ENCODE data around the gene ERG.

Gene ERG

GRCh38 chr21:38356883-38357625 lies 141.2 kb downstream of the ERG start:
- TF ChIP-seq SIN3A (IDR thresholded peaks at IDR 0.05; ENCODE audit: borderline replicate concordance, insufficient read depth, low read length) (no peak), REST (IDR thresholded peaks at IDR 0.05; ENCODE audit: insufficient read depth in 1 of 2, low read depth in 2 of 2, low read length in 2 of 2) (no peak), TAF1 (IDR thresholded peaks at IDR 0.05; ENCODE audit: borderline replicate concordance, insufficient read depth, low read length) (no peak), FOXP2 (optimal IDR thresholded peaks at IDR 0.05; ENCODE audit: borderline replicate concordance, extremely low read depth, extremely low read length, insufficient read depth) (no peak), POLR2AphosphoS5 (IDR thresholded peaks at IDR 0.05; ENCODE audit: low read depth, low read length) (no peak)

GRCh38 chr21:38355992-38356781 lies 142.1 kb downstream of the ERG start:
- no peak for TF ChIP-seq REST (IDR thresholded peaks at IDR 0.05; ENCODE audit: insufficient read depth in 1 of 2, low read depth in 2 of 2, low read length in 2 of 2)
- TF ChIP-seq FOXP2 (optimal IDR thresholded peaks at IDR 0.05; ENCODE audit: borderline replicate concordance, extremely low read depth, extremely low read length, insufficient read depth): no peak
- TF ChIP-seq TAF1 (IDR thresholded peaks at IDR 0.05; ENCODE audit: borderline replicate concordance, insufficient read depth, low read length): no peak
- no peak for TF ChIP-seq POLR2AphosphoS5 (IDR thresholded peaks at IDR 0.05; ENCODE audit: low read depth, low read length)
- no peak for TF ChIP-seq SIN3A (IDR thresholded peaks at IDR 0.05; ENCODE audit: borderline replicate concordance, insufficient read depth, low read length)

GRCh38 chr21:38355353-38355752 lies 142.9 kb downstream of the ERG start:
- TF ChIP-seq SIN3A (IDR thresholded peaks at IDR 0.05; ENCODE audit: borderline replicate concordance, insufficient read depth, low read length) (no peak), POLR2AphosphoS5 (IDR thresholded peaks at IDR 0.05; ENCODE audit: low read depth, low read length) (no peak), TAF1 (IDR thresholded peaks at IDR 0.05; ENCODE audit: borderline replicate concordance, insufficient read depth, low read length) (no peak), FOXP2 (optimal IDR thresholded peaks at IDR 0.05; ENCODE audit: borderline replicate concordance, extremely low read depth, extremely low read length, insufficient read depth) (no peak), REST (IDR thresholded peaks at IDR 0.05; ENCODE audit: insufficient read depth in 1 of 2, low read depth in 2 of 2, low read length in 2 of 2) (no peak)

GRCh38 chr21:38354746-38355145 lies 143.5 kb downstream of the ERG start:
- no peak for TF ChIP-seq TAF1 (IDR thresholded peaks at IDR 0.05; ENCODE audit: borderline replicate concordance, insufficient read depth, low read length)
- no peak for TF ChIP-seq FOXP2 (optimal IDR thresholded peaks at IDR 0.05; ENCODE audit: borderline replicate concordance, extremely low read depth, extremely low read length, insufficient read depth)
- no peak for TF ChIP-seq REST (IDR thresholded peaks at IDR 0.05; ENCODE audit: insufficient read depth in 1 of 2, low read depth in 2 of 2, low read length in 2 of 2)
- TF ChIP-seq POLR2AphosphoS5 (IDR thresholded peaks at IDR 0.05; ENCODE audit: low read depth, low read length): no peak
- no peak for TF ChIP-seq SIN3A (IDR thresholded peaks at IDR 0.05; ENCODE audit: borderline replicate concordance, insufficient read depth, low read length)
